DMS153 (cell line): ENCODE measurements around the gene GRB14.
"Not testable (repeated sequence)": the region's sequence is repeated elsewhere in the genome, so short reads cannot be mapped to it uniquely, and the experiment has no call there.

Source experiments
- DNase-seq: peaks from one replicate; lab custom pipeline; 2025; lab: John Stamatoyannopoulos, UW

The GRB14 gene

DNA sequence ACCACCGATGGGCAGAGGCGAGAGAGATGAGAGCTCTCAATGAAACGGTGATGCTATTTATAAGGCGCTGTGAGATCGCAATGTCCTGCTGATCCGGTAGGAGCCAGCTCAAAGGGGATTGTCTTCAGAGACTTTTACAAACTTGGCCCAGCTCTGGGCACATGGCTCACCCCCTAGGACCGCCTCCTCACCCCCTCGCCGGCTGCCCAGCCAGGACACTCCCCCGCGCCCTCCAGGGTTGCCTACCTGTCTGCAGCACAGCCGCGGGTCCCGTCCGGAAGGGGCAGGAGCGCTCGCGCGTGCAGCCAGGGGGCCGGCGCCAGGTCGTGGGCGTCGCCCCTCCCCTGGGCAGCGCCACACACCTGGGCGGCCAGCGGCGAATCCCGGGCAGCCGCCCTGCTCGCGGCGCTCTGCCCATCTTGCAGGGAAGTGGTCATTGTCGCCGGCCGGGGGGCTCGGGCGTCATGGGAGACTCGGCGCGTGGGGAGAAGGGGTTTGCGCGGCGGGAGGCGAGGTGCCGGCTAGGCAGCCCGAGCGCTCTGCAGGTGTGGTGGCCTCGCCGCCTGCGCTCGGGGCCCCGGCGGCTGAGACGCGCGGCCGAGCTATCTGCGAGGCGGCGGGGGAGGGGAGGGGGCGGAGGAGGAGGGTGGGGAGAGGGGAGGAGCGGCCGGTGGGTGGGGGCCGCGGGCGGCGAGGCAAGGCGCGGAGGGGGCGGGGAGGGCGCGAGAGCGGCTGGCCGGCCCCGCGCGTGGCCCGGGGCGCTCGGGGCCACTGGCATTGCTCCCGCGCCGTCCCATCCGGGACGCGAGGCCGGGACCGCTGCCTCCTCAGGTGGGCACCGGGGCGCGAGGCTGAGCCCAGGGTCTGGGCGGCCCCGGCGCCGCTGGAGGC lies at the start of gene GRB14:
TSS of gene GRB14 (minus strand) at position 610 of the 891 bp plus-strand sequence. CDS start at position 437, 173 bp downstream.
- peak; percentile 30 for DNase-seq

DNA sequence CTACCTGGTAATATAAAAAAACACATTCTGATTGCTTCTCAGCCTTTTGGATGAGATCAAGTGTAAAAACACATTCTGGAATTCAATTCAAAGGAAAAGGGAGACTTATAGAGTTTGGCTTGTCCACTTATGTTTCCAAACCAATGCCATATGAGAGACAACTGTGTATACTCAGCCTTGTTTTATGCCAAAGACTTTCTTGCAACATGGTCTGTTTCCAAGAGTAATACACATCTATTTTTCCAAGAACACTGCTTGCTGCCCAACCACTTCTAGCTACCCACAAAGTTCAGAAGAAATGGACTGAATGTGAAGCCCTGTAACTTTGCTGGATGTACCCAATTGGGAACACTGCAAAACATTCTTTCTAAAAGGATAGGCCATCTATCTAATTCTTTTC lies 48.0 kb upstream of the GRB14 start:
- no peak for DNase-seq

DNA sequence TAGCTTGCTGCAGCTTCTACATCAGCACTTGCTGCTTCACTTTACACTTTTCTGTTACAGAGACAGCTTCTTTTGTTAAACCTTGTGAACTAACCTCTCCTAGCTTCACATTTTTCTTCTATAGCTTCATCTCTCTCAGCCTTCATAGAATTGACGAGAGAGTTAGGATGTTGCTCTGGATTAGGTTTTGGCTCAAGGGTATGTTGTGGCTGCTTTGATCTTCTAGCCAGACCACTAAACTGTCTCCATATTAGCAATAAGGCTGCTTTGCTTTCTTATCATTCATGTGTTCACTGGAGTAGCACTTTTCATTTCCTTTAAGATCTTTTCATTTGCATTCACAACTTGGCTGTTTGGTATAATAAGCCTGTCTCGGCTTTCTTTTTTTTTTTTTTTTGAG lies 46.3 kb upstream of the GRB14 start:
- no peak for DNase-seq

DNA sequence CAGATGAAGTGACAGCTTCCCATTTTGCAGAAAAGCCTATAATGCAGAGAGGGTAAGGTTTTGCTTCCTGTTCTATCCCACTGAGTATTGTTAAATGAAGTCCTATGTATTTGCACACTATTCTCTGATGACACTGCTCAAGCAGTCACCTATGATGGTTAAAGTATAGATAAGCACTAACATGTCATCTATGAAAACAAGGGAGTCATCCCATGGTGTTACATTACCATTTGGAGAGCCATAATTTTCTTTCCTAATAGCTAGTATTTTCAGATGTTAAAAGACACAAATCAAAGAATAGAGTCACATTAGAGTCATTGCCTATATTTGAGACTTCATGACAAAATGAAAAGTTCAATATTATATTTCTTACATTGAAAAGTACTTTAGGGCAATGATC lies 42.8 kb upstream of the GRB14 start:
- no peak for DNase-seq

DNA sequence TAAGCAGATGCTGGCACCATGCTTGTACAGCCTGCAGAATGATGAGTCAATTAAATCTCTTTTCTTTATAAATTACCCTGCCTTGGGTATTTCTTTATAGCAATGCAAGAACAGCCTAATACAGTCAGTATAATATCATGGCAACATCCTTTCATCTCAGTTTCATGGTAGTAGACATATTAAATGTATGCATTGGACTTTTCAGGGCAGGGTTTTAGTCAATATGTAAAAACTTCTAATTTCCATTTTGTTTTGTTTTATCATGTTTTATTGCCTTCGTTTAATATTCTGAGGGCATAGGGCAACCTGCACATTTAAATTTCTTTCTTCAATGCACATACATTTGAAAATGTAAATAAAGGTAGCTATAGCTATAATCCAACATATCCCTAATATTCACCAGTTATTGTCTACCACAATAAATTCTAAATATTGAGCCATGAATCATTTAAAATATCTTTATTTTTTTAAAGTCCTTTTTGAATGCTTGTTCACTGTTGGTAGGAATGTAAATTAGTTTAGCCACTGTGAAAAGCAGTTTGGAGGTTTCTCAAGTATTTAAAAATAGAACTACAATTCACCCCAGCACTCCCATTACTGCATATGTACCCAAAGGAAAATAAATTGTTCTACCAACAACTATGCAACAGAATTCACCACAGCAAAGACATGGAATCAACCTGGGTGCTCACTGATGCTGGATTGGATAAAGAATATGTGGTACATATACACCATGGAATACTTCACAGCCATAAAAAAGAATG lies 41.8 kb upstream of the GRB14 start:
- no peak for DNase-seq

DNA sequence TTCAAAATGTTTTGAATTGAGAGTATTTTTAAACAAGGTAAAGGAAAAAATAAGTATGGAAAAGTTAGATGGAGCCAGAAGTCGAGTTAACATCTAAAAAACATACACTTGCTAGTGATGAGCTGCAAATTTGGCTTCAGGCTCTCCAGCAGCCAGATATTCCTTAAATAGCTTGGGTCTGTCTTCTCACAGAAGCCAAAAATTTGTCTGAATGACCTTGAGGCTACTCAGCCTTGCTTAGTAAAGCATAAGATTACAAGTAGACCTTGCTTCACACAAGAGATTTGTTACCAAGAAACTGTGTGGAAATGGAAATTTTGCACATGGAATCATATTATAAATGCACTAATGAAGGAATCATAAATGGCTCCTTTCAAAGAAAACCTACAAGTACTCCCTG lies 40.8 kb upstream of the GRB14 start:
- DNase-seq: no peak

DNA sequence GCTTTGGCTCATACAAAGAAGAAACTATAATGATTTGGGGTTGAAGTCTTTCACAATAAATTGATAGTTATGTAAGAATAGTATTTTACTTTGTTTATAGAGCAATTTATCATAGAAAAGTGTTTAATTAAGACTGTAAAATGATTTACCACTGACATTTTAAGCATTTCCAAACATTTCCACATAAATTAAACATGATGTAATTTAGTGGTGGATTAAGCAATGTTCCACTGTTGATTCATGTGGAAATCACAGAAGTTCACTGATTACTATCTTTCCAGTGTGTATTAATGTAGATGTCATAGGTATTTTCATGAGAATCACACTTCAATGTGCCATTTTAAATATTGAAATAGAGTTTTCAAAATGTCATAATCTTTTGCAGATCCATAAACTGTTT lies 40.1 kb upstream of the GRB14 start:
- DNase-seq: no peak

DNA sequence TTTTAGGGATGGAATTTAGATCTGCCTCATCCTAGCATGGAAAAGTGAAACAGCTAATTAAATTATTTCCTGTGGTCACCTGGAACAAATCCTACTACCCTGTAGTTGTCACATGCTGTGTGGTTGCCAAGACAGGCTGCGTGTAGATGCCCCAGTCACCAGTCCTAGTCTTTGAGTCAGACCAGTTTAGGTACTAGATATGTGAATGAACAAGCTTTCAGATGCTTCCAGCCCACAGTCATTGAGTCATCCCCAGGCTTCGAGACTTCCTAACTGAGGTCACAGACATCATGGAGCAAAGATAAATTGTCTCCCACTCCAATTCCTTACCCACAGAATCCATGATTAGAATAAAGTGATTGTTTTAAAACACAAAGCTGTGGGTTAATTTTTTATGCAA lies 35.8 kb upstream of the GRB14 start:
- DNase-seq: no peak

DNA sequence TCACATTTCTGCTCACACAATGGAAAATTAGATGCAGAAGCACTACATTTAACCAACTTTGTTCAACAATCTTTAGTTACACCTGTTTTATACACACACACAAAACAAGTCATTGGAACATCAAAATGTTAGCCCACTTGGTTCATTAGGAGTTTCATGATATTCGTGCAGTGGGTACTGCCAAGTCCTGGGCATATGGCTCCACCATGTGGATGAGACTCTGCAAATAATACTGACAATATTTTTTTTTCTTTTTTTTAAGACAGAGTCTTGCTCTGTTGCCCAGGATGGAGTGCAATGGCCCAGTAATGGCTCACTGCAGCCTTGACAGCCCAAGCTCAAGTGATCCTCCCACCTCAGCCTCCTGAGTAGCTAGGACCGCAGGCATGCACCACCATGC lies 34.5 kb upstream of the GRB14 start:
- DNase-seq: no peak

DNA sequence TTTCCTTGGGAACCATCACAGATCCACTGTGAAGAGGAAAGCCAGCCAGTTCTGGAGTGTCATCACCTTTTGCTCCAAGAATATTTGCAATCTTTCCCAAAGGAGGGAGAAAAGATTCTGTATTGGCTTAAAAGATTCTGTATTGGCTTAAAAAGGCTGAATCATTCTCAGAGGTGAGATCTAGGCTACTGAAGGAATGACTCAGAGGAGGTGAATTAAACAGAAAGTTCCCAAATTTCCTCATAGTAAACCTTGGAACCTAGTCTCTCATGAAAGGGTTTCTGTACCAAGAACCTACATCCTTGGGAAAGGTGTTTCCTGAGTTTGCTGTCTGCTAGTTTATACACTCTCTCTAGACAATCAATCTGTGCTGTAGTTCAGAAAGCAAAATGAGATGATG lies 34.1 kb upstream of the GRB14 start:
- DNase-seq: no peak

DNA sequence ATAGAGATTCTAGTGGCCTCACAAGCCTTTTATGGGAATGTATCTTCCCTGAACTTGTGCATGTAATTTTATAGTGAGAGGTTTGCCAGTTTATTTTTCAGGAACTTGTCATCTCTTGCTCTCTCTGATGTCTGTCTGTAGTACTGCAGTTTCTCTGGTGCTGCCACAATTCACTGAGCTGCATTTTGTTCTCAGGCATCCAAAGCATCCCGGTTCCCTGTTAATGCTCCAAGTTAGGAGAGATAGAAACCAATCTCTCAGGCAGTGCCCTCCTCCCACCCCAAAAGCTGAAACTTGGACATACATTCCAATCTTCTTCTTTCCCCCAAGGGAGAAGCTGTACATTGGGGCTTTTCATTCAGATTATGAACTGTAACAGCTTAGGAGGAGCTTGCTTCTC lies 30.1 kb upstream of the GRB14 start:
- DNase-seq: no peak

DNA sequence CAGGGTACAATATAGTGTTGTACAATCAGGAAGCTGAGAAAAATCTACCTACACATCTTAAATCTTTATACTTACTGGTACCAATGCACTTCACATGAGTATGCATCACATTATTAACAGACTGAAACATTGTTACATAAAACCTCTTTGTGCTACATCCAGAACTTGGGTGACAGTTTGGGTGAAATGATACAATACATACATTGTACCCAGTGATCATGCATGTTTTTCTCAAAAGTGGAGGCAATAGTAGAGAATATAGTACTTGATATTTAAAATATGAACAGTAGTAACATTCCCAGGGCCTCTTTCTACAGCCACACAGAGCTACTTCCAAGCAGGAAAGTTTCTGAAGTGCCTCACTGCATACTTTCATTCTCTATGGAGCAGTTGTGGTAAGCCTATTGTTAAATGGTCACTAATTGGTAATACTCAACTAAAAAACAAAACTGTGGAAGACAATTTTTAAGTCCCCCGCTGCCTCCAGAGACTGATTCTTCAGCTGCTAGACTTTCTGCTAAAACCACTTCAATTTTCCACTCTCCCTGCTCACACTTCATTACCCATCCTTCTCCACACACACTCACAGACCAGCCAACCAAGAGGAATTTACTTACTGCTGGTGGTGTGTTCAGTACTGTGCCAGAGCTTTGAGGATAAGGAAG lies 22.9 kb upstream of the GRB14 start:
- DNase-seq: no peak

DNA sequence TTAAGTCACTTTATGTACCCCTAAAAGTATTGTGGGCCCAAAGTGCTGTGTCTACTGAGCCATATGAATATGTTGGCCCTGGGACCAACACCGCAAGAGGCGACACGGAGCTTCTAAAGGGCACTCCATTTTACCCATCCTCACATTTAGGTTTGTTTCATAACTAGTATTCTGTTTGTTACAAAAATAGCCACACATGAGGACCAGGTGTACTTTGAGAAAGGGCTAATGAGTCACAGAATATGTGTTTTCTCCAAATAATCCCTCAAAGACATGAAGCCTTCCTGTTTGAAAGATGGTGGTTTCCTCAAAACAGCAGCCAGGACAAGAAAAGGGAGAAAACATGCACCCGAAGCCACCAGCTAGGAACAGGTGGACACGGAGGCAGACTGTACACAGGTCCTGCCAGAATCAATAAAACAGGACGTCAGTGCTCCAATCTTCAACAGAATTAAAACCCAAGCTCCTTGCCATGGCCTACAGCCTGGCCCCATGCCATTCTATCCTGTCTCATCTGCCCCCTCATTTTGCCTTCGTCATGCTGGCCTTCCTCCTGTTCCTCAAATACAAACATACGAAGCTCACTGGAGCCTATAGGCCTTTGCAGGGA lies 21.8 kb upstream of the GRB14 start:
- DNase-seq: no peak

DNA sequence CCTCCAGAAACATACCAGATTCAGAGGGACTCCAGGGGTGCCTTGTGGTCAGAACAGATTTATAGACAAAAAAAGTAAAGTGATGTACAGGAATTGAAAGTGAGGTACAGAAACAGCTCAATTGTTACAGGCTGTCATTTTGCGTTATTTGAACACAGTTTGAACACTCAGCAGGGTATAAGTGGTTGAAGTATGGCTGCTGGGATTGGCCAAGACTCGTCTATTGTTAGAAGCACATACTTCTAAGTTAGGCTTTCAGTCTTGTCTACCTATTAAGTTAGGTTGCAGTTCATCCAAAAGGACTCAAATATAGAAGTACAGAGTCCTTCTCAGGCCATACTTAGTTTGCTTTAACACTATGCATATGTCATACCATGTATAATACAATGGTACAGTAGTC lies 21.0 kb upstream of the GRB14 start:
- no peak for DNase-seq

DNA sequence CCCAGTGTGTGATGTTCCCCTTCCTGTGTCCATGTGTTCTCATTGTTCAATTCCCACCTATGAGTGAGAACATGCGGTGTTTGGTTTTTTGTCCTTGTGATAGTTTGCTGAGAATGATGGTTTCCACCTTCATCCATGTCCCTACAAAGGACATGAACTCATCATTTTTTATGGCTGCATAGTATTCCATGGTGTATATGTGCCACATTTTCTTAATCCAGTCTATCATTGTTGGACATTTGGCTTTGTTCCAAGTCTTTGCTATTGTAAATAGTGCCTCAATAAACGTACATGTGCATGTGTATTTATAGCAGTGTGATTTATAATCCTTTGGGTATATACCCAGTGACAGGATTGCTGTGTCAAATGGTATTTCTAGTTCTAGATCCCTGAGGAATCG lies 7.0 kb upstream of the GRB14 start:
- DNase-seq: not testable (repeated sequence)

DNA sequence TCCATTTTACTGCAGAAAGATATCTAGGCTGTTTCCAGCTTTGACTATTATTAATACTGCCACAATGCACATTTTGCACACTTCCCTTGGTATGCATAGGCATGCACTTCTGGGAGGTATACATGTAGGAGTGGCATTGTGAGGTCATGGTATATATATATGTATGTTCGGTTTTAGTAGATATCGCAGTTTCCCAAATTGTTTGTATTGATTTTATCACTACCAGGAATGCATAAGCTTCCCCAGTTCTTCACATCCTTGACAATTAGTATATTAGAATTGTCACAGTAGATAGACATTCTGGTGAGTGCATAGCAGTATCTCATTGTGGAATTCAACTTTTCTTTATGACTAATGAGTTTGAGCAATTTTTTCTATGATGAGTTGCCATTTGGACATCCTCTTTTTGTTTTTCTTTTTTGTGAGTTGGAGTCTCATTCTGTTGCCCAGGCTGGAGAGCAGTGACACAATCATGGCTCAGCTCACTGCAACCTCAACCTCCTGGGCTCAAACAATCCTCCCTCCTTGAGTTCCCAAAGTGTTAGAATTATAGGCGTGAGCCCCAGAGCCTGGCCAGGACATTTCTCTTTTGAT lies 4.2 kb upstream of the GRB14 start:
- no peak for DNase-seq

DNA sequence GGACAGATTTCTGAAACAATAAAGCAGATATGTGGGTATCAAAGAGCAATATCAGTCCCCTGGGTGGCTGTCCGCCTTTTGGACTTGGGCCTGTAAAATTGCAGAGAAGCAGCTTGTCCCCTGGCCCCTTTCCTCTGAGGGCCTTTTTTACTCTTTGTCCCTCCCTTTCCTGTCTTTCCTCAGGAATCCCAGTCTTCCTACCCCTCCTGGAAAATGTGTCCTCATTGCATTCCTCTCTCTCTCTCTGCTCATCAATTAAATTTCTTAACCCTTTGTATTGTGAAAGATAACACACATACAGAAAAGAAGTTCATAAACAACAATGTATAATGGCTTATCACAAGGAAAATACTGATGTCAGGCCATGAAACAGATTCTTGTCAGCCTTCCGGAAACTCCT lies 3.0 kb upstream of the GRB14 start:
- DNase-seq: no peak

DNA sequence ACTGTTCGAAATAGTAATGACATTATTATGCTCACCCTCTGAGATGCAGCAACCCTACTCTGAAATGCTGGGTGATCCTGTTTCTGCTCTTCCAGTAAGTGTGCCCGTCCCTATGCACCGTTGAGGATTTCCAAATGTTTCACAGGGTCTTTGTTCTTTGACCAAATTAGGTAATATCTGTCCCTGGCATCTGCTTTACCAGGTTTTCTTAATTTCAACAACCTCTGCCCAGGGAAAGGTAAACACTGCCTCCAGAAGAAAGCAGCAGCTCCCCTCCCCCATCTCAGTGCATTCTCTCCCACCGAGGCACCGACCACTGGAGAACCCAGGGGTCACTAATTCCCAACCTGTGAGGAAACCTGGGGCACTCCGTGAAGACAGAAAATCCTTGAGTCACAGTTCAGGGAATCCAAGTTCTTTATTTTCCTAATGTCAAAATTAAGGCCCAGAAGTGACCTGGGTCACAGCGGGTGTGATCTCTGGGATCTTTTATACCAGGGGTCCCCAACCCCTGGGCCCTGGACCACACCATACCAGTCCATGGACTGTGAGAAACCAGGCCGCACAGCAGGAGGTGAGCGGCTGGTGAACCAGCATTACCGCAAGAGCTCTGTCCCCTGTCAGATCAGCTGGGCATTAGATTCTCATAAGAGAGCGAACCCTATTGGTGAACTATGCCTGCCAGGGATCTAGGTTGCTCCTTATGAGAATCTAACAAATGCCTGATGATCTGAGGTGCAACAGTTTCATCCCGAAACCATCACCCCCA lies 1.2 kb upstream of the GRB14 start:
- no peak for DNase-seq

DNA sequence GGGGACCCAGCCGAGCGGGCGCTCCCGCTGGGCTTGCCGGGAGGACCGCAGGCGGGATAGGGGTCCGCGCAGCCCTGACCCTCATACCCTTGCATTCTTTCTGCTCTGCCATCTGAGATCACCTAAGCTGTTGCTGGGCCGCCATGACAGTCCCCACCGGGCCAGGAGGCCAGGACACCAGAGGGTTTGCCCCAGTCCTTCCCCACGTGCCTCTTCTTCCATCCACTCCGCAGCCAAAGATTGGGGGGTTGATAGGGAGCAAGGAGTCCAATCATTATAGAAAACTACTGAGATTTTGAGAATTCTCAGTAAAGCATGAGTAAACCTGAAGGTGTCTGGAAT lies 453 bp upstream of the GRB14 start:
- DNase-seq: no peak

DNA sequence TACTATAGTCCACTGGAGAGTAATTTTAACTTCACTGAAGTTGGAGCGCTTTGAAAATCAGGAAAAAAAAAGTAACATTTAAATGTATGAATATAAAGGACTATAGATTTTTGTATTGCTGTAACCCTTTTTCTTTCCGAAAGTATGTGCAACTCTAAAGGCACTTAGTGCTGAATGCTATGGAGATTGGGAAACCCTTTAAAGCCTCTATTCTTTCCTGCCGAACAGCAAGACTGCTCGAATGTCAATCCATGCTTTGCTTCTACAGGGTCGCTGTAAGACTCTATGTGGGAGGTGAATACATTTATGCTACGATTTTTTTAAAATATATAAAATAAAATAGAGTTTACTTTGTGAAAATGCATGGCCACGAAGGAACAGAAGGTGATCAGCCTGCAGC lies 825 bp downstream of the GRB14 start:
- no peak for DNase-seq

DNA sequence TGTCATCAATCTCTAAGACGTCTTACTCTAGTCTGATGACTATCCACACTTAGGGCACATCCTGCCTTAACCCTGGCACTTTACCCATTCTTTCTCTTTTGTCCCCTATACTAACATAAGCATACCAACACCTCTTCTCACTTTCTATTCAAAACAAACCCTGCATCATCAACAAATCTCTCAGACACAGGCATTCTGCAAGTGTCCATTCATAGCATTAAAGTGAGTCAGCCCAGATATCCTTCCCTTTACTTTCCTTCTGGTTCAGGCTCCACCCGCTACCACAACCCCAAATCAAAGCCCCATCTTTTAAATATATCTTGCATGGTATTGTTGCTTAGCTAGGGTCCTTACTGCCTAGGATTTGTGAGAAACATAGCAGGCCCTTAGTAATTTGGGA lies 3.8 kb downstream of the GRB14 start:
- DNase-seq: no peak
